GM19467 (cell line): ENCODE data around the gene TBX6.
"Not testable (repeated sequence)": the region's sequence is repeated elsewhere in the genome, so short reads cannot be mapped to it uniquely, and the experiment has no call there.

Source experiments
- ATAC-seq: cut with Tn5 transposase; IDR thresholded peaks from one replicate; pipeline ENCODE4 v1.9.1; 2021; ENCODE audit warnings: mild to moderate bottlenecking, moderate library complexity; ENCODE audit not compliant: unreplicated experiment

TBX6 gene

DNA sequence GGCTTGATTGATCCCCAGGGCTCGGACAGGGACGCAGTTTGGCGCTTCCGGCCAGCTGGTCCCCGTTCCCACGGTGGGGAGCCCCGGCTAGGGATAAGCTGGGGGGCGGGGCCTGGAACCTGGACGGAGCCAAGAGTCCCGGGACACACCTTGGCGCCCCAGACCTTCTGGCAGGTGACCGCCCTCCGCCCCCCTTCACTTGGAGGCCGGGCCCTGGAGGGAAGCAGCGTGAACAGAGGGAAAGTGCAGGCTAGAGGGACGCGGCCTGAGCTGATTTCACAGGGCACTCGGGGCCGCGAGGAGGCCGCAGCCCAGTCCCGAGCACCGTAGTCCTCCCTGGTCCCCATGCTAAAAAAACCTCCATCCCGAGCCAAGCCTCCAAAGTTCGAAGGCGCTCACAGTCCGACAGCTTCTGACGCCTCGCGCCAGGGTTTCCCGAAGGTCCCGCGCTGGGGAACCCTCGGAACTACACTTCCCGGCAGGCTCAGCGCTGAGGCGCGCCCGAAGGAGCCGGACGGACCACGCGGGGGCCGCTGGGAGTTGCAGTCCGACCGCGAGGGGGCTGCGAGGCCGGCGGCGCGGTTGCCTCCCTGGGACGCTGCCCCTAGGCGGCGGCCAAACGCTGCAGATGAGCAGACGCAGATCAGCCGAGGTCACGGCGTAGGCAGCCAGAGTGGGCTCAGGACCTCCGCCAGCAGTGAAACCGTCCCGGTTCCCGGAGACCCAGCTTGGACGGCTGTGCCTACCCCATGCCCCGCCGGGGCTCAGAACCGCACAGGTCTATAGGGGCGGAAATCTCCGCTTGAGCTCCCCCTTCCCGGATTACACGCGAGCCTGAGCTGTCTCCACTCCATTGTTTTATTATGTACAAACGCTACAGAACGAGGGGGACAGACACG lies at the start of gene TBX6:
Gene TBX6, minus strand, starts transcription at position 451 of the 899 bp plus-strand sequence. CDS start 731 bp downstream, outside the sequence.
- peak; percentile 64 for ATAC-seq

DNA sequence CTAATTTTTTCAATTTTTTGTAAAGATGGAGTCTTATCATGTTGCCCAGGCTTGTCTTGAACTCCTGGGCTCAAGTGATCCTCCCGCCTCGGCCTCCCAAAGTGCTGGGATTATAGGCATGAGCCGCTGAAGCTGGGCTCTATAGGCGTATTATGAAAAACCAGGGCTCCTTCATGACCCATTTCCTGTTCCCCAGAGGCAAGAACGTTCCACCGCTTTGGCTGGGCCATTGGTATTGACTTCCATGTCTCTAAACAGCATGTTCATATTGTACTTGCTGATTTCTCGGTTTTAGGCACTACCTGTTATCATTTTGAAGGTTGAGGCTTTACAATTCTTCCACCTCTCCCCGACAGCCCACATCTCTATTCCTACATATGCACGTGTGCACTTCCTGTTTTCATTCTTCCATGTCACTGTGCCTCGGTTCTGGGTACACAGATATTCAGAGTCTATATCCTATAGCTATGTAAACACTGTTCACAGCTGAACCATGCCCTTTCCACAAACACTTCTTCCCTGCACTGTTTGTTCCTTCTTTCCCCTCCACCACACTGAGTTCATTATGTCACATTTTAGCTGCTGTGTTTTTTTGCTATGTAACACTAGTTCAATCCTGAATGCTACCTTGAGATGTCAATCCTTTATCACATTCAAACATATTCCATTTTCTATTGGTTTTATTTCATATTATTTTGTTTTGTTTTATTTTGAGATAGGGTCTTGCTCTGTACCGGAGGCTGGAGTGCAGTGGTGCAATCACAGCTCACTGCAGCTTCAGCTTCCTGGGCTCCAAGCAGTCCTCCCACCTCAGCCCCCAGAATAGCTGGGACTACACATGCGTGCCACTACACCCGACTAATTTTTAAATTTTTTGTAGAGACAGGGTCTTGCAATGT lies 48.1 kb upstream of the TBX6 start:
- no peak for ATAC-seq

DNA sequence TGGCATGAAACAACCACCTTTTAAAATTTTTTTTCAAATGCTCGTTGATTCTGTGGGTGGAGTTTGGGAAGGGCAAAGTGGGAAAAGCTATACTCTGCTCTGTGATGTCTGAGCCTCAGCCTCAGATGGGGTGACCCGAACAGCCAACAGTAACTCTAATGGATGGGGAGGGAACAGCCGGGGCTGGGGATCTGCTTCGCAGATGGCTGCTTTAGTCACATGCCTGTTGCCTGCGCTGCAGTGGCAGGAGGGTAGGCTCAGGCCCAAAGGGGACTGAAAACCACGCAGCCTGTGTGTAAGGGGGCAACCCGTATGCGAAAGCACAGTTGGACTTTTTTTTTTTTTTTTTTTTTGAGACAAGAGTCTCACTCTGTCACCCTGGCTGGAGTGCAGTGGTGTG lies 46.2 kb upstream of the TBX6 start:
- no peak for ATAC-seq

- no peak for ATAC-seq
These were observed 45.4 kb upstream of the TBX6 start for GRCh38 chr16:30136971-30137605.

DNA sequence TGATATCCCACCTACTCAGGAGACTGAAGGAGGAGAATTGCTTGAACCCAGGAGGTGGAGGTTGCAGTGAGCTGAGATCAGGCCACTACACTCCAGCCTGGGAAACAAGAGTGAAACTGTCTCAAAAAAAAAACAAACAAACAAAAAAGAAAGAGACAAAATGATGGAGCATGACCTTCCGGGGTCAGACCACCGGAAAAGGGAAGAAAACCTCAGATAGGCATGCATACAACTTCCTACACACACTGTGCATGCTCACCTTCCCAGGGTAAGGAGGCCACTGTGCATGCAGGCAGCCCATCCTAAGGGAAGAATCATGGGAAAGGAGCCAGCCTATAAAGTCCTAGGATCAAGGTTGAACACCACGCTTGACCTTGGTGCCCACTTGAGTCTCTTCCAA lies 40.9 kb upstream of the TBX6 start:
- no peak for ATAC-seq

- no peak for ATAC-seq
These were observed 40.2 kb upstream of the TBX6 start for GRCh38 chr16:30131869-30132475.

DNA sequence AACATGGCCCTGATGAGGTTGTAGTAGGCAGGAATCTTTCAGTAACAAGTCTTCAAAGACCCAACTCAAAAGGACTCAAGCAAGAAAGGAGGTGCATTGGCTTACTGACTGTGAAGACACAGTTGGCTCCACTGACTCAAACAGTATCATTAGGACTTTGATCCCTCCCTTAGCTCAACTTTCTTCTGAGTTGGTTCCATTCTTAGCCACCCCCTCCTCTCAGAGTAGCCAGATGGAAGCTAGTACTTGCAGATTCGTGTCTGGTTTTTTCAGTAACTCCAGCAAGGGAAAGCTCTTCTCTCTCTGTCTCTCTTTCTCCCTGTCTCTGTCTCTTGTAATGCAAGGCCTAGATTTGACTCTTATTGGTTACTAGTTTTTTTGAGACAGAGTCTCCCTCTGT lies 36.3 kb upstream of the TBX6 start:
- ATAC-seq = no peak

DNA sequence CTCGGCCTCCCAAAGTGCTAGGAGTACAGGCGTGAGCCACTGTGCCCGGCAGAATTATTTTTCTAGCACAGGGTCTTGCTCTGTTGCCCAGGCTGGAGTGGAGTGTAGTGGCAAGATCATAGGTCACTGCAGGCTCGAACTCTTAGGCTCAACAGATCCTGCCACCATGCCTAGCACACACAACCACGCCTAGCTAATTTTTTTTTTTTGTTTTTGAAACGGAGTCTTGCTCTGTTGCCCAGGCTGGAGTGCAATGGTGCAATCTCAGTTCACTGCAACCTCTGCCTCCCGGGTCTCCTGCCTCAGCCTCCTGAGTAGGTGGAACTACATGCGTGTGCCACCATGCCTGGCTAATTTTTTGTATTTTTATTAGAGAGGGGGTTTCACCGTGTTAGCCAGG lies 34.0 kb upstream of the TBX6 start:
- ATAC-seq = not testable (repeated sequence)

DNA sequence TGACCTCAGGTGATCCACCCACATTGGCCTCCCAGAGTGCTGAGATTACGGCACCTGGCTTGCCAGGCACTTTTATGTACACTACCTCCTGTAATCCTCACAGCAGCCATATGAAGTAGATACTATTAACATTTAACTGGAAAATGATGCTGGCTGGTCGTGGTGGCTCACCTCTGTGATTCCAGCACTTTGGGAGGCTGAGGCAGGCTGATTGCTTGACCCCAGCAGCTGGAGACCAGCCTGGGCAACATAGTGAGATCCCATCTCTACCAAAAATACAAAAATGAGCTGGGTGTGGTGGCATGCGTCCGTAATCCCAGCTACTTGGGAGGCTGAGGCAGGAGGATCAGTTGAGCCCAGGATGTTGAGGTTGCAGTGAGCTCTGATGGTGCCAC lies 33.3 kb upstream of the TBX6 start:
- ATAC-seq = no peak

DNA sequence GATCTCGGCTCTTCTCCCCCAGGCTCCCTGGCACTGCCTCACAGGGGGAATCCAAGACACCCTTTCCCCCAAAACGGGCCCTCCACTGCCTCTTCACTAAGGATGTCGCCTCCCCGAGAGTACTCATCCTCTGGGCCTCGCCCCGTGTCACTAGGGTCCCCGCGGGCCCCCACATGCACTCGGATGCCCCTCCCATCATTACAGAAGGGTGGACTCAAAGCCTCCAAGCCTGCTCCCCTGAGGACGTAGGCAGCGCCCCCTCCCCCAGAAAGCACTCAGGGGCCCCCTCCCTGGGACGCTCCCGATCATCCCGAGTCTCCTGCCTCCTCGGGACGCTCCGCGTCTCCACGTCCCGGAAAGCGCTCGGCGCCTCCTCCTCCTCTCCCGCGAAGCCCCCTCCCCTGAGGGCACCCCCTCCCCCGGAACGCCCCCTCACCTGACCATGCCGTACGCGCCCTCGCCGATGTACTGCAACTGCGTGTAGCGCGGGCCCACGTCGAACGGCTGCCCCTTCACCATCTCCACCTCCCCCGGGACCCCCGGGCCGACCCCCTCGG lies 31.0 kb upstream of the TBX6 start:
- no peak for ATAC-seq

GRCh38 chr16:30121741-30122571 lies 30.2 kb upstream of the TBX6 start:
- ATAC-seq = no peak

GRCh38 chr16:30120340-30121105 lies 28.8 kb upstream of the TBX6 start:
- ATAC-seq = no peak

DNA sequence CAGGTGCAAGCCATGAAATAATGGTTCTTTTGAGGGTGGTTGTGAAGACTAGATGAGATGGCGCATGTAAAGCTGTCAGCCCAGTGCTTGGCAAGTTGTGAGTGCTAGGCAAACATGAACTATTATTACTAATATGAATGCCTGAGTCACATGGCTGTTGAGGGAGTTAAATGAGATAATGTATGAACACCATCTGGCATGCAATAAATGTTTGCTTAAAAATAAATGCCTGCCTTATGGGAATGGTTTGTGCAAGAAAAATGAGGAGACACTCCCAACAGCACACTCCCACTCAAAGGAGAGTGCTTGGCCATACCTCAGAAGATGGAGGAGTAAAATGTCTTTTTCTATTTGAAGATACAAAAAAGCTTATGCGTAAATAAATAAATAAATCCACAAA lies 27.7 kb upstream of the TBX6 start:
- no peak for ATAC-seq

GRCh38 chr16:30117768-30118167 lies 26.0 kb upstream of the TBX6 start:
- no peak for ATAC-seq

- ATAC-seq = no peak
These were observed 24.8 kb upstream of the TBX6 start for GRCh38 chr16:30116291-30117207.

DNA sequence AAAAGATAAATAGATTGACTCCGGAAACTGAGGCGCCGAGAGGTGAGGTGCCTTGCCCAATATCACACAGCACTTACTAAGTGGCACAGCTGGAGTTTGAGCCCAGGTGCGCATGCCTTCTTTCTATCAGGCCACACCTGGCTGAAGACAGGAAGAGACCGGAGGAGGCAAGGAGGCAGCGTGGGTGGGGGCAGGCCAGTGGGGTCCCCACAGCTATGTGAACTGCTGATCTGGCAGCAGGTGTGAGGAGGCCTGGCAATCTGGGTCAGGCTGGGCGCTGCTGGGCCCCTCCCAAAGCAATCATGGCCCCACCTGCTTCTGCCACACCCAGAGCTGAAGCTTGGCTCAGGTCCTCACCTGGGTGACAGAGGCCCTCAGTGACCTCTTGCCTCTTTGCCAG lies 23.5 kb upstream of the TBX6 start:
- ATAC-seq = no peak

DNA sequence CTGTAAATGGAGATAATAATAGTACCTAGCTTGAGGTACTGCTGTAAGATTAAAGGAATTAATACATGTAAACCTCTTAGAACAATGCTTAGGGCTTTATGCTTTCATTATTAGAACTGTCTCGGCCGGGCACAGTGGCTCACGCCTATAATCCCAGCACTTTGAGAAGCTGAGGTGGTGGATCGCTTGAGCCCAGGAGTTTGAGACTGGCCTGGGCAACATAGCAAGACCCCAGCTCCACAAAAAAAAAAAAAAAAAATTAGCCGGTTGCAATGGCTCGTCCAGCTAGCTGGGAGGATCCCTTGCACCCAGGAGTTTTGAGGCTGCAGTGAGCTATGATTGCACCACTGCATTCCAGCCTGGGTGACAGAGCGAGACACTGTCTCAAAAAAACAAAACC lies 23.1 kb upstream of the TBX6 start:
- ATAC-seq = not testable (repeated sequence)

DNA sequence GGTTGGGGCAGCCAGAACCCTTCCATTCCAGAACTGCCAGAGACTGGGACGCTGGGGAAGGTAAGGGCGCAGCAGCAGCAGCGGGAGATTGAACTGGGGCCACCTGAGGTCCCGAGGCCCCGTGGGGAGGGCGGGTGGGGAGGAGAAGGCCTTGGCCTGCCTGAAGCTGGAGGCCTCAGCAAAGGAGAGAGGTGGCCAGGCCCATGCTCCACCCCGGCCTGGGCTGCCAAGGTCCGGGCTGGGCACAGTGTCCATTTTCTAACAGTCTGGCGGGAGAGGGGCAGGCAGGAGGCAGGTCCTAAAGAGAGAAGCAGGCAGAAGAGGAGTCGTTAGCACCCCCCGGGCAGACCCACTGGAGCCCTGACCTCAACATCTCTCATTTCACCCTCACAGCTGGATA lies 22.7 kb upstream of the TBX6 start:
- no peak for ATAC-seq
